H1 (cell line): ENCODE results near the gene CGNL1.

Experiments used
- ATF3 ChIP-seq: IDR thresholded peaks from 2 replicates; pipeline ENCODE4 v1.6.1; 2011; ENCODE audit warnings: low read depth, mild to moderate bottlenecking, low read length; ENCODE audit not compliant: insufficient read depth
- GTF2F1 ChIP-seq: IDR thresholded peaks from 2 replicates; pipeline ENCODE4 v1.6.1; 2012; ENCODE audit warnings: low read depth, low read length, improper control_type of control experiment, borderline replicate concordance
- RFX5 ChIP-seq: IDR thresholded peaks from 2 replicates; pipeline ENCODE4 v1.6.1; 2011; ENCODE audit warnings: low read depth, low read length, improper control_type of control experiment, borderline replicate concordance
- TF ChIP-seq, protein P1 (sequence below), 3 experiments: IDR thresholded peaks; 1 replicate in 2 of 3; 2 replicates in 1 of 3; pipeline versions ENCODE4 v1.5.1 to v1.6.1; 2011; ENCODE audit warnings: low read length in 3 of 3, mild to moderate bottlenecking in 3 of 3, inconsistent platforms in 2 of 3, low read depth in 1 of 3, moderate library complexity in 1 of 3; ENCODE audit not compliant: insufficient read depth in 1 of 3; ENCODE audit errors: control extremely low read depth in 1 of 3

DNA sequence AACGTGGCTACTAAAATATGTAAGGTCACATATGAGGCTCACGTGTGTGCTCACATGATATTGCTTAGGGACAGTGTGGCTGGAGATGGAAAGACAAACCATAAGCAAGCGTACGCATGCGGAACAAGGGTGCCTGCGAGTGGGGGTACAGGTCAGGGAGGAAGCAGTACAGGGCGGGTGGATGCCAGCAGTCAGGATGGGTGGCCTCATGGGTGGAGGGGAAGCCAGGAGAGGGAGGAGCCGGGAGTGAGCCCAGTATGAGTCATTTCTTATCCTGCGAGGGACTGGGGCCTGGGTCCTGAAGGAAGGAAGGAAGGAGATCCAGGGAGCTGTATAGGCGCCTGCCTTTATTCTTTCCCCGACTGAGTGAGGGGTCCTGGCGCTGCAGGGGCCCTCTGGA, 42.0 kb upstream of the CGNL1 start:
- TF ChIP-seq, protein P1, sequence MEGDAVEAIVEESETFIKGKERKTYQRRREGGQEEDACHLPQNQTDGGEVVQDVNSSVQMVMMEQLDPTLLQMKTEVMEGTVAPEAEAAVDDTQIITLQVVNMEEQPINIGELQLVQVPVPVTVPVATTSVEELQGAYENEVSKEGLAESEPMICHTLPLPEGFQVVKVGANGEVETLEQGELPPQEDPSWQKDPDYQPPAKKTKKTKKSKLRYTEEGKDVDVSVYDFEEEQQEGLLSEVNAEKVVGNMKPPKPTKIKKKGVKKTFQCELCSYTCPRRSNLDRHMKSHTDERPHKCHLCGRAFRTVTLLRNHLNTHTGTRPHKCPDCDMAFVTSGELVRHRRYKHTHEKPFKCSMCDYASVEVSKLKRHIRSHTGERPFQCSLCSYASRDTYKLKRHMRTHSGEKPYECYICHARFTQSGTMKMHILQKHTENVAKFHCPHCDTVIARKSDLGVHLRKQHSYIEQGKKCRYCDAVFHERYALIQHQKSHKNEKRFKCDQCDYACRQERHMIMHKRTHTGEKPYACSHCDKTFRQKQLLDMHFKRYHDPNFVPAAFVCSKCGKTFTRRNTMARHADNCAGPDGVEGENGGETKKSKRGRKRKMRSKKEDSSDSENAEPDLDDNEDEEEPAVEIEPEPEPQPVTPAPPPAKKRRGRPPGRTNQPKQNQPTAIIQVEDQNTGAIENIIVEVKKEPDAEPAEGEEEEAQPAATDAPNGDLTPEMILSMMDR (IDR thresholded peaks at IDR 0.05; ENCODE audit: control extremely low read depth in 1 of 3, insufficient read depth in 1 of 3, low read depth in 1 of 3, low read length in 3 of 3): no peak
- TF ChIP-seq RFX5 (no peak), ATF3 (no peak), GTF2F1 (no peak)
